MM.1S (cell line): ENCODE results near the gene HS6ST3.
A peak's percentile ranks its signal among the peaks of the same experiment; 100 is the strongest.

Experiments
- DNase-seq: peaks from one replicate; pipeline ENCODE4 v3.0.0-alpha.2; 2015
- H2AFZ ChIP-seq: fragments of 300-600 bp; sonication (generic); 2 replicates; pipeline ENCODE4 v1.6.0; 2016; ENCODE audit warnings: antibody characterized with exemption, low read length
- H3F3A ChIP-seq: fragments of 300-600 bp; sonication (generic); 2 replicates; pipeline ENCODE4 v1.6.1; 2016; ENCODE audit warnings: mild to moderate bottlenecking, antibody characterized with exemption, low read length, moderate library complexity, mixed read lengths; ENCODE audit not compliant: insufficient read depth
- H3K27ac ChIP-seq: fragments of 300-600 bp; sonication (generic); 2 replicates; pipeline ENCODE4 v1.5.1; 2016; ENCODE audit warnings: mild to moderate bottlenecking, low read length
- H3K27me3 ChIP-seq: fragments of 300-600 bp; sonication (generic); replicated peaks from 2 replicates; pipeline ENCODE4 v1.6.0; 2016; ENCODE audit warnings: low read length; ENCODE audit not compliant: insufficient read depth
- H3K36me3 ChIP-seq: fragments of 300-600 bp; sonication (generic); replicated peaks from 2 replicates; pipeline ENCODE4 v1.6.1; 2016; ENCODE audit warnings: mild to moderate bottlenecking, low read length, mixed read lengths; ENCODE audit not compliant: insufficient read depth
- H3K4me1 ChIP-seq: fragments of 300-600 bp; sonication (generic); 2 replicates; pipeline ENCODE4 v1.6.1; 2016; ENCODE audit warnings: low read length, mixed read lengths
- H3K4me2 ChIP-seq: fragments of 300-600 bp; sonication (generic); 2 replicates; pipeline ENCODE4 v1.6.0; 2016; ENCODE audit warnings: low read depth, low read length
- H3K4me3 ChIP-seq: fragments of 300-600 bp; sonication (generic); 2 replicates; pipeline ENCODE4 v1.5.1; 2016; ENCODE audit warnings: low read length, mixed read lengths
- H3K79me2 ChIP-seq: fragments of 300-600 bp; sonication (generic); 2 replicates; pipeline ENCODE4 v1.6.1; 2016; ENCODE audit warnings: mixed run types, low read length, mixed read lengths
- H3K9ac ChIP-seq: fragments of 300-600 bp; sonication (generic); 2 replicates; pipeline ENCODE4 v1.6.1; 2016; ENCODE audit warnings: low read length, mixed read lengths
- H3K9me2 ChIP-seq: fragments of 300-600 bp; sonication (generic); replicated peaks from 2 replicates; pipeline ENCODE4 v1.6.1; 2016; ENCODE audit warnings: mild to moderate bottlenecking, low read length, mixed read lengths; ENCODE audit not compliant: insufficient read depth
- H3K9me3 ChIP-seq: fragments of 300-600 bp; sonication (generic); replicated peaks from 2 replicates; pipeline ENCODE4 v1.6.1; 2016; ENCODE audit warnings: mild to moderate bottlenecking, low read length, mixed read lengths; ENCODE audit not compliant: insufficient read depth
- H4K20me1 ChIP-seq: fragments of 300-600 bp; sonication (generic); 2 replicates; pipeline ENCODE4 v1.6.1; 2016; ENCODE audit warnings: mild to moderate bottlenecking, low read length, moderate library complexity, mixed read lengths; ENCODE audit not compliant: insufficient read depth
- CTCF ChIP-seq: fragments of 300-600 bp; sonication (generic); IDR thresholded peaks from 2 replicates; pipeline ENCODE4 v1.5.1; 2016; ENCODE audit warnings: antibody characterized with exemption, low read length, mixed read lengths
- EZH2 ChIP-seq: fragments of 300-600 bp; sonication (generic); optimal IDR thresholded peaks from 2 replicates; pipeline ENCODE3; 2017; ENCODE audit warnings: low read depth, mild to moderate bottlenecking, antibody characterized with exemption, low read length, mixed read lengths
- EZH2phosphoT487 ChIP-seq: fragments of 300-600 bp; sonication (generic); IDR thresholded peaks from 2 replicates; pipeline ENCODE4 v1.6.1; 2018; ENCODE audit warnings: antibody characterized with exemption, low read length

The HS6ST3 gene

GRCh38 chr13:96766306-96766705, 676.4 kb downstream of the HS6ST3 start:
- Histone ChIP-seq H3K27ac (no peak overlapping the region), H3K36me3 (no peaks in the 10 kb centered on the region), H3F3A (peaks cover 4% of the 10 kb centered on the region; the same call in 1 of the 2 replicates), H3K79me2 (no peaks in the 10 kb centered on the region), H4K20me1 (no peaks in the 10 kb centered on the region), H3K27me3 (no peaks in the 10 kb centered on the region), H2AFZ (no peak overlapping the region), H3K4me3 (no peak overlapping the region), H3K9ac (no peak overlapping the region), H3K9me3 (no peaks in the 10 kb centered on the region), H3K4me2 (peak overlapping the region; percentile 37; the same call in 1 of the 2 replicates), H3K9me2 (no peaks in the 10 kb centered on the region), H3K4me1 (peaks cover 38% of the 10 kb centered on the region)
- DNase-seq = no peak
- TF ChIP-seq EZH2 (no peak), EZH2phosphoT487 (no peak), CTCF (no peak)

- TF ChIP-seq EZH2phosphoT487 (no peak), EZH2 (no peak), CTCF (no peak)
- Histone ChIP-seq H3K4me1 (peaks cover 46% of the 10 kb centered on the region), H3K27me3 (no peaks in the 10 kb centered on the region), H3K79me2 (no peaks in the 10 kb centered on the region), H3K9me3 (no peaks in the 10 kb centered on the region), H3K9ac (no peak overlapping the region), H3K9me2 (no peaks in the 10 kb centered on the region), H3K4me3 (no peak overlapping the region), H4K20me1 (no peaks in the 10 kb centered on the region), H3K36me3 (no peaks in the 10 kb centered on the region), H3F3A (peaks cover 4% of the 10 kb centered on the region; the same call in 1 of the 2 replicates), H3K4me2 (no peak overlapping the region), H2AFZ (no peak overlapping the region), H3K27ac (no peak overlapping the region)
- DNase-seq = no peak
Measured at GRCh38 chr13:96768524-96768923, 678.6 kb downstream of the HS6ST3 start.

GRCh38 chr13:96769874-96770273, 680.0 kb downstream of the HS6ST3 start:
- no peak overlapping the region for H3K9ac ChIP-seq
- H3K36me3 ChIP-seq = no peaks in the 10 kb centered on the region
- H3K9me2 ChIP-seq = no peaks in the 10 kb centered on the region
- H3K27ac ChIP-seq = no peak overlapping the region
- no peak overlapping the region for H2AFZ ChIP-seq
- TF ChIP-seq EZH2 (no peak), EZH2phosphoT487 (no peak), CTCF (no peak)
- no peaks in the 10 kb centered on the region for H3K27me3 ChIP-seq
- no peak overlapping the region for H3K4me3 ChIP-seq
- no peak for DNase-seq
- peaks cover 39% of the 10 kb centered on the region for H3K4me1 ChIP-seq
- H3K9me3 ChIP-seq = no peaks in the 10 kb centered on the region
- H3K4me2 ChIP-seq = no peak overlapping the region
- H4K20me1 ChIP-seq = no peaks in the 10 kb centered on the region
- H3F3A ChIP-seq = peaks cover 4% of the 10 kb centered on the region; the same call in 1 of the 2 replicates
- no peaks in the 10 kb centered on the region for H3K79me2 ChIP-seq
